Mucosa of descending colon (tissue), 3 donors: ENCODE measurements around the gene ARHGAP5. TPM values are rescaled to one million over a fixed set of nuclear protein-coding genes. Genes with fewer than 3 reads are reported as not detected.

ENCODE experiments used
- ATAC-seq: fragments of 200-7000 bp; cut with Tn5 transposase; one replicate; pipeline ENCODE4 v1.9.1; 2020; ENCODE audit warnings: mild to moderate bottlenecking, moderate library complexity
- DNase-seq, 3 donors: peaks; one replicate each; pipeline ENCODE4 v3.0.0-alpha.2; 2020
- H3K36me3 ChIP-seq: fragments of 200-600 bp; one replicate; pipeline ENCODE4 v1.8.0; 2021; ENCODE audit warnings: low read depth, mild to moderate bottlenecking
- H3K4me1 ChIP-seq: fragments of 200-600 bp; one replicate; pipeline ENCODE4 v1.8.0; 2021; ENCODE audit warnings: low read depth, mild to moderate bottlenecking
- H3K4me3 ChIP-seq: fragments of 200-600 bp; one replicate; pipeline ENCODE4 v1.8.0; 2021; ENCODE audit warnings: mild to moderate bottlenecking
- H3K9me3 ChIP-seq: fragments of 200-600 bp; one replicate; pipeline ENCODE4 v1.8.0; 2021; ENCODE audit warnings: mild to moderate bottlenecking
- intact Hi-C, 2 donors: fragments of 100-400 bp; cut with DNase I in 1 of 2; cut with micrococcal nuclease in 1 of 2; formaldehyde crosslinking; loops; one replicate each; pipeline versions ENCODE4 v1.11.0 to v1.11.1; 2022; cut with DNase I, micrococcal nuclease
- total RNA-seq, 3 donors: library from RNA; stranded (reverse); fragmentation: NEBNext Ultra II Directional in 2 of 3; extraction: Animal tissue kit (Norgen Biotek cat#: 25700) in 2 of 3; gene quantifications; one replicate each; pipeline versions ENCODE4 v1.2.1 to v1.2.4, GENCODE V29; 2021 to 2023
- TF ChIP-seq, protein P1 (sequence below): fragments of 200-600 bp; IDR thresholded peaks from one replicate; pipeline ENCODE4 v1.8.0; 2022; ENCODE audit warnings: antibody characterized with exemption, mild to moderate bottlenecking
- donor health status: DM: no; HTN: no; CAD: no; lungs with moderate emphysema.
- donor health status: DM: no; HTN: no; CAD: no.
- donor health status: DM: no; HTN: yes; CAD: no.

The ARHGAP5 gene
- total RNA-seq, 3 donors from 2014 or later, result 94.7 to 203 (median 106) TPM

GRCh38 chr14:32050878-32051277 lies 26.2 kb upstream of the ARHGAP5 start:
- no peak for DNase-seq

DNA sequence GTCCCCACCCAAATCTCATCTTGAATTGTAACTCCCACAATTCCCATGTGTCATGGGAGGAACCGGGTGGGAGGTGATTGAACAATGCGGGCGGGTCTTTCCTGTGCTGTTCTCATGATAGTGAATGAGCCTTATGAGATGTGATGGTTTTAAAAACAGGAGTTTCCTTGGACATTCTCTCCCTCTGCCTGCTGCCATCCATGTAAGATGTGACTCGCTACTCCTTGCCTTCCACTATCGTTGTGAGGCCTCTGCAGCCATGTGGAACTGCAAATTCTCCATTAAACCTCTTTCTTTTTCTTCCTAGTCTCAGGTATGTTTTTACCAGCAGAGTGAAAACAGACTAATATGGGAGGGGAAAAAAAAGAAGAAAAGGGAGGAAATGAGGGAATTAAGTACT lies 22.6 kb upstream of the ARHGAP5 start:
- TF ChIP-seq, protein P1, sequence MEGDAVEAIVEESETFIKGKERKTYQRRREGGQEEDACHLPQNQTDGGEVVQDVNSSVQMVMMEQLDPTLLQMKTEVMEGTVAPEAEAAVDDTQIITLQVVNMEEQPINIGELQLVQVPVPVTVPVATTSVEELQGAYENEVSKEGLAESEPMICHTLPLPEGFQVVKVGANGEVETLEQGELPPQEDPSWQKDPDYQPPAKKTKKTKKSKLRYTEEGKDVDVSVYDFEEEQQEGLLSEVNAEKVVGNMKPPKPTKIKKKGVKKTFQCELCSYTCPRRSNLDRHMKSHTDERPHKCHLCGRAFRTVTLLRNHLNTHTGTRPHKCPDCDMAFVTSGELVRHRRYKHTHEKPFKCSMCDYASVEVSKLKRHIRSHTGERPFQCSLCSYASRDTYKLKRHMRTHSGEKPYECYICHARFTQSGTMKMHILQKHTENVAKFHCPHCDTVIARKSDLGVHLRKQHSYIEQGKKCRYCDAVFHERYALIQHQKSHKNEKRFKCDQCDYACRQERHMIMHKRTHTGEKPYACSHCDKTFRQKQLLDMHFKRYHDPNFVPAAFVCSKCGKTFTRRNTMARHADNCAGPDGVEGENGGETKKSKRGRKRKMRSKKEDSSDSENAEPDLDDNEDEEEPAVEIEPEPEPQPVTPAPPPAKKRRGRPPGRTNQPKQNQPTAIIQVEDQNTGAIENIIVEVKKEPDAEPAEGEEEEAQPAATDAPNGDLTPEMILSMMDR, result no peak
- intact Hi-C loops, result no loop called here
- H3K4me1 ChIP-seq, result no peaks in the 10 kb centered on the region
- H3K9me3 ChIP-seq, result no peaks in the 10 kb centered on the region
- H3K36me3 ChIP-seq, result no peaks in the 10 kb centered on the region
- ATAC-seq (no peak), DNase-seq (no peak)
- no peak overlapping the region for H3K4me3 ChIP-seq

More at GRCh38 chr14:32050878-32051277, 26.2 kb upstream of the ARHGAP5 start:
- no peaks in the 10 kb centered on the region for H3K9me3 ChIP-seq
- H3K4me3 ChIP-seq, result no peak overlapping the region
- H3K4me1 ChIP-seq, result no peaks in the 10 kb centered on the region
- TF ChIP-seq, protein P1, result no peak
- no peak for ATAC-seq
- H3K36me3 ChIP-seq, result no peaks in the 10 kb centered on the region
- intact Hi-C loops, result no loop called here

DNA sequence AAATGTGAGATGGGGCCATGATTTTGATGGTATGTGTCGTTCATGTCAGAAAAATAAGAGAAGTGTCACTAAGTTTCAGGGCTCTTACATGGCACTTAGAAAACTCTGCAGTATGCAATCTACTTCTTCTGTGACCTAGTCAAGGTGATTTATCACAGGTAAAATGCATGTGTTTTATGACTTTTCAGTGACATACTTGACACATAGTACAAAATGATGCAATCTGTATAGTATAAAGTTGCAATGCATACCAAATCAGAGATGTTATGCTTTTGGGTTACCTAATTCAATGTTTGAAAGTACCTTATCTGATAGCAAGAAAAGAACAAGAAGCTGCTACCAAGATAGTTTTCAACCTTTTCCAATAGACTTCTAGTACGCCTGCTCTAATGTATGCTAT lies 21.9 kb upstream of the ARHGAP5 start:
- DNase-seq (no peak), ATAC-seq (no peak)
- Histone ChIP-seq H3K4me3 (no peak overlapping the region), H3K36me3 (no peaks in the 10 kb centered on the region), H3K9me3 (no peaks in the 10 kb centered on the region), H3K4me1 (no peaks in the 10 kb centered on the region)
- TF ChIP-seq, protein P1, result no peak
- intact Hi-C loops, result no loop called here

- Histone ChIP-seq H3K36me3 (no peaks in the 10 kb centered on the region), H3K9me3 (no peaks in the 10 kb centered on the region), H3K4me3 (no peak overlapping the region), H3K4me1 (no peaks in the 10 kb centered on the region)
- intact Hi-C loops, result no loop called here
- ATAC-seq, result no peak
- TF ChIP-seq, protein P1, result no peak
- DNase-seq, result no peak
Measured at GRCh38 chr14:32059702-32060101, 17.4 kb upstream of the ARHGAP5 start.

GRCh38 chr14:32064931-32065330 lies 12.2 kb upstream of the ARHGAP5 start:
- DNase-seq (no peak), ATAC-seq (no peak)
- Histone ChIP-seq H3K4me1 (no peaks in the 10 kb centered on the region), H3K9me3 (no peaks in the 10 kb centered on the region), H3K36me3 (no peaks in the 10 kb centered on the region), H3K4me3 (no peak overlapping the region)
- TF ChIP-seq, protein P1, result no peak
- intact Hi-C loops, result no loop called here

DNA sequence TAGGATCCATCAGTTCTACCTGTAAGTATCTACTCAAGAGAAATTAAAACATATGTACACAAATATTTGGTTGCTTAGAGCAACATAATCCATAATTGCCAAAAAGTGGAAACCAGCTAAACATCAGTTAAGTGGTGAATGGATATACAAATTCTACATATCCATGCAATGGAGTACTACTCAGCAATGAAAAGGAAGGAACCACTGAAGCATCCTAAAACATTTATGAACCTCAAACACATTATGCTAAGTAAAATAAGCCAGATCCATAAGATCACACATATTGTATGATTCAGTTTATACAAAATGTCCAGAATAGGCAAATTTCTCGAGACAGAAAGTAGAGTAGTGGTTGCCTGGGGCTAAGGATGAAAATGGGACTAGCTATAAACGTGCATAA lies 8.4 kb upstream of the ARHGAP5 start:
- H3K9me3 ChIP-seq, result no peaks in the 10 kb centered on the region
- no peak overlapping the region for H3K4me3 ChIP-seq
- no peak for ATAC-seq
- intact Hi-C loops, result no loop called here
- TF ChIP-seq, protein P1, result no peak
- DNase-seq, result no peak
- no peaks in the 10 kb centered on the region for H3K4me1 ChIP-seq
- no peaks in the 10 kb centered on the region for H3K36me3 ChIP-seq
